GM18502 (cell line): ENCODE results near the gene ETNK1.
A peak's percentile ranks its signal among the peaks of the same experiment; 100 is the strongest.
"Not testable (repeated sequence)": the region's sequence is repeated elsewhere in the genome, so short reads cannot be mapped to it uniquely, and the experiment has no call there.

Experiments
- ATAC-seq: cut with Tn5 transposase; IDR thresholded peaks from one replicate; pipeline ENCODE4 v1.9.1; 2021; ENCODE audit warnings: mild to moderate bottlenecking; ENCODE audit not compliant: unreplicated experiment, poor library complexity

ETNK1 gene

GRCh38 chr12:22624870-22625761 is at the start of gene ETNK1:
Gene ETNK1, plus strand, starts transcription at chr12:22625171. Its CDS starts 260 bp downstream, at chr12:22625431.
- ATAC-seq: peak; percentile 97

GRCh38 chr12:22576065-22576464 is 48.9 kb upstream of the ETNK1 start:
- ATAC-seq: no peak

- ATAC-seq: no peak
These were observed 48.5 kb upstream of the ETNK1 start for GRCh38 chr12:22576473-22576872.

GRCh38 chr12:22577667-22578066 is 47.3 kb upstream of the ETNK1 start:
- no peak for ATAC-seq

- ATAC-seq: no peak
These were observed 46.6 kb upstream of the ETNK1 start for GRCh38 chr12:22578328-22578727.

- ATAC-seq: no peak
These were observed 36.2 kb upstream of the ETNK1 start for GRCh38 chr12:22588817-22589216.

- no peak for ATAC-seq
These were observed 31.1 kb upstream of the ETNK1 start for GRCh38 chr12:22593864-22594263.

GRCh38 chr12:22597539-22597938 is 27.4 kb upstream of the ETNK1 start:
- ATAC-seq: not testable (repeated sequence)

- no peak for ATAC-seq
These were observed 26.7 kb upstream of the ETNK1 start for GRCh38 chr12:22598141-22598762.

GRCh38 chr12:22598763-22599161 is 26.2 kb upstream of the ETNK1 start:
- no peak for ATAC-seq

GRCh38 chr12:22600181-22600580 is 24.8 kb upstream of the ETNK1 start:
- no peak for ATAC-seq

- ATAC-seq: no peak
These were observed 15.5 kb upstream of the ETNK1 start for GRCh38 chr12:22609501-22609900.

GRCh38 chr12:22610131-22610530 is 14.8 kb upstream of the ETNK1 start:
- no peak for ATAC-seq

GRCh38 chr12:22612822-22613221 is 12.1 kb upstream of the ETNK1 start:
- not testable (repeated sequence) for ATAC-seq

GRCh38 chr12:22615963-22616501 is 8.9 kb upstream of the ETNK1 start:
- ATAC-seq: no peak

- ATAC-seq: no peak
These were observed 7.3 kb upstream of the ETNK1 start for GRCh38 chr12:22617630-22618029.

GRCh38 chr12:22624548-22624869 is 462 bp upstream of the ETNK1 start:
- peak; percentile 5 for ATAC-seq

GRCh38 chr12:22625762-22626294 is 857 bp downstream of the ETNK1 start:
- ATAC-seq: peak; percentile 34

GRCh38 chr12:22626406-22626805 is 1.4 kb downstream of the ETNK1 start:
- ATAC-seq: peak; percentile 41

GRCh38 chr12:22627371-22627770 is 2.4 kb downstream of the ETNK1 start:
- ATAC-seq: no peak

- ATAC-seq: no peak
These were observed 3.3 kb downstream of the ETNK1 start for GRCh38 chr12:22628228-22628627.
